Measurements from ENCODE around the gene CDK19. TPM values are rescaled to one million over a fixed set of nuclear protein-coding genes. Genes with fewer than 3 reads are reported as not detected.
"Not testable (repeated sequence)": the region's sequence is repeated elsewhere in the genome, so short reads cannot be mapped to it uniquely, and the experiment has no call there.

Gene CDK19
- polyA plus RNA-seq, 1 experiment: 21.4 TPM

GRCh38 chr6:110768057-110768456 lies 47.2 kb downstream of the CDK19 start:
- CTCF ChIA-PET: no interaction called here
- POLR2A ChIA-PET: no interaction called here
- DNase-seq (ENCODE audit: low read depth, low spot score): no peak

GRCh38 chr6:110761371-110761770 lies 53.9 kb downstream of the CDK19 start:
- no peak for TF ChIP-seq CTCF (IDR thresholded peaks at IDR 0.05; ENCODE audit: low read depth, low read length)
- no peaks in the 10 kb centered on the region for H3K9me3 ChIP-seq (ENCODE audit: control insufficient read depth, insufficient read depth, low read length)
- ChIA-PET CTCF (no interaction called here), POLR2A (no interaction called here)
- no peaks in the 10 kb centered on the region for H3K27me3 ChIP-seq (ENCODE audit: control insufficient read depth, insufficient read depth, low read length)
- DNase-seq (ENCODE audit: low read depth, low spot score): no peak
- no peak overlapping the region for H3K27ac ChIP-seq (ENCODE audit: low read depth, low read length)
- H3K4me3 ChIP-seq (ENCODE audit: low read depth, low read length): no peak overlapping the region

More at GRCh38 chr6:110768057-110768456, 47.2 kb downstream of the CDK19 start:
- H3K4me3 ChIP-seq (ENCODE audit: low read depth, low read length): no peak overlapping the region
- H3K27ac ChIP-seq (ENCODE audit: low read depth, low read length): no peak overlapping the region
- H3K27me3 ChIP-seq (ENCODE audit: control insufficient read depth, insufficient read depth, low read length): no peaks in the 10 kb centered on the region
- TF ChIP-seq CTCF (IDR thresholded peaks at IDR 0.05; ENCODE audit: low read depth, low read length): no peak
- peaks cover 3% of the 10 kb centered on the region; the same call in 1 of the 2 replicates for H3K9me3 ChIP-seq (ENCODE audit: control insufficient read depth, insufficient read depth, low read length)

DNA sequence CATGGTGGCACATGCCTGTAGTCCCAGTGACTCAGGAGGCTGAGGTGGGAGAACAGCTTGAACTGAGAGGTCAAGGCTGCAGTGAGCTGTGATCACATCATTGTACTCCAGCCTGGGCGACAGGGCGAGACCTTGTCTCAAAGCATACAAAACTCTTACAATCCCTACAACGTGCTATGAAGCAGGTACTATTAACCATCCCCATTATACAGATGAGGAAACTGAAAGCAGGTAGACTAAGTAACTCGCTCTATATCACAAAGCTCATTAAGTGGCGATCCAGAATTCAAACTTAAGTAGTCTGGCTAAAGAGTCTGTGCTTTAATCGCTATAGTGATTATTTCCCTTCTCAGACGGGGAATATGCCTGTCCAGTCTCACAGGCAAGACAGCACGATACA lies 54.7 kb downstream of the CDK19 start:
- H3K9me3 ChIP-seq (ENCODE audit: control insufficient read depth, insufficient read depth, low read length): no peaks in the 10 kb centered on the region
- no peak for DNase-seq (ENCODE audit: low read depth, low spot score)
- H3K27me3 ChIP-seq (ENCODE audit: control insufficient read depth, insufficient read depth, low read length): no peaks in the 10 kb centered on the region
- H3K4me3 ChIP-seq (ENCODE audit: low read depth, low read length): no peak overlapping the region
- POLR2A ChIA-PET: no interaction called here
- H3K27ac ChIP-seq (ENCODE audit: low read depth, low read length): no peak overlapping the region
- no peak for TF ChIP-seq CTCF (IDR thresholded peaks at IDR 0.05; ENCODE audit: low read depth, low read length)
- CTCF ChIA-PET: no interaction called here

DNA sequence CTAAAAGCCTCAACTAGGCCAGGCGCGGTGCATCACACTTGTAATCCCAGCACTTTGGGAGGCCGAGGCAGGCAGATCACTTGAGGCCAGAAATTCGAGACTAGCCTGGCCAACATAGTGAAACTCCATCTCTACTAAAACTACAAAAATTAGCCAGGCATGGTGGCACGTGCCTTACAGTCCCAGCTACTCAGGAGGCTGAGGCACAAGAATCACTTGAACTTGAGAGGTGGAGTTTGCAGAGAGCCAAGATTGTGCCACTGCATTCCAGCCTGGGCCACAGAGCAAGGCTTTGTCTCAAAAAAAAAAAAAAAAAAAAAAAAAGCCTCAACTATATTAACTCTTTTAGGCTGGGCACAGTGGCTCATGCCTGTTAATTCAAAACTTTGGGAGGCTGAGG lies 55.2 kb downstream of the CDK19 start:
- H3K27ac ChIP-seq (ENCODE audit: low read depth, low read length); POLR2A ChIA-PET; H3K9me3 ChIP-seq (ENCODE audit: control insufficient read depth, insufficient read depth, low read length); DNase-seq (ENCODE audit: low read depth, low spot score); H3K27me3 ChIP-seq (ENCODE audit: control insufficient read depth, insufficient read depth, low read length); H3K4me3 ChIP-seq (ENCODE audit: low read depth, low read length): not testable (repeated sequence)
- CTCF ChIA-PET: interaction anchor here (0.7 kb wide), 1 partner anchor 177 kb away, joined by 4 read pairs; no protein-coding TSS in a partner anchor

DNA sequence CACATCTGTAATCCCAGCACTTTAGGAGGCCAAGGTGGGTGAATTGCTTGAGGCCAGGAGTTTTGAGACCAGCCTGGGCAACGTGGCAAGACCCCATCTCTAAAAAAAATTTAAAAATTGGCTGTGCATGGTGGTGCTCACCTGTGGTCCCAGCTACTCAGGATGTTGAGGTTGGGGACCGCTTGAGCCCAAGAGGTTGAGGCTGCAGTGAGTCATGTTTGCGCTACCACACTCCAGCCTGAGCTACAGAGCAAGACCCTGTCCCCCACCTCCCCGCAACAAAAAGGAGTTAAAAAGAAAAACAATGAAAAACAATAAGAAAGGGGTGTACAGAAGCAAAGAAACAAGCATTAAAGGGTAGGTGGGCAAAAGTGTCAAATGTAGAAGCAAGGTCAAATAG lies 57.3 kb downstream of the CDK19 start:
- POLR2A ChIA-PET: no interaction called here

More for the DNA sequence above, 57.3 kb downstream of the CDK19 start:
- no peaks in the 10 kb centered on the region for H3K27me3 ChIP-seq (ENCODE audit: control insufficient read depth, insufficient read depth, low read length)
- no peaks in the 10 kb centered on the region for H3K9me3 ChIP-seq (ENCODE audit: control insufficient read depth, insufficient read depth, low read length)
- no peak for DNase-seq (ENCODE audit: low read depth, low spot score)
- H3K4me3 ChIP-seq (ENCODE audit: low read depth, low read length): no peak overlapping the region
- H3K27ac ChIP-seq (ENCODE audit: low read depth, low read length): no peak overlapping the region
- no peak for TF ChIP-seq CTCF (IDR thresholded peaks at IDR 0.05; ENCODE audit: low read depth, low read length)
- CTCF ChIA-PET: no interaction called here
